GM12873 (cell line): ENCODE data around the gene NHSL2.

Experiments
- TF ChIP-seq, protein P1 (sequence below): IDR thresholded peaks from 2 replicates; pipeline ENCODE4 v1.5.1; 2012; ENCODE audit warnings: low read depth, mild to moderate bottlenecking, moderate library complexity, low read length, control low read depth; ENCODE audit not compliant: insufficient read depth; ENCODE audit errors: missing control alignments

The NHSL2 gene

DNA sequence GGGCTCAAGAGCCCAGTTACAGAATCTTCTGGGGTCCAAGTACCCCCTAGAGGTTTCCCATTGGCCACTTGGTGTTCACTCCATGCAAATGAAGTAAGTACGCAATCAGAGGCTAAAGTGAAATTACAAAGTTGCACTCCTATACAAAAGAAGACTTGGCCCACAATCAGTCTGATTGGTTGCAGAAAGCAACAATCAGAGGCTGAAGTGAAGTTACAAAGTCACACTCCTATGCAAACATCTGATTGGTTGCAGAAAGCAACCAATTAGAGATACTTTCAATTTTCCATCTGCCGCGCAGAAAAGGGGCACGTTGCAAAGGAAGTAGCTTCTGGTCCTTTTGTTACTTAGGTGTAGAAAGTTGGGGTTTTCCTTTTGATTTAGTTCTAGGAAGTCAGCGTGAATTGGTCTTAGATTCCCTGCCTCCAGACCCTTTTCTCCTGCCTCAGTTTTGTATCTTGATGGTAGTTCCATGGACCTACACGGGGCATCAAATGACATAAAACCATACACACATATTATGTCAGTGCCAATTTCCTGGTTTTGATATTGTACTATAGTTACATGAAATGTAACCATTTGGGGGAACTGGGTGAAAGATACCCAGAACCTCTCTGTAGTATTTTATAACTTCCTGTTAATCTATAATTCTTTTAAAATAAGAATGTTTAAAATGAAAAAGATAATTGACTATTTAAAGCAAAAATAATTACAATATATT, 258.5 kb downstream of the NHSL2 start:
- TF ChIP-seq, protein P1, sequence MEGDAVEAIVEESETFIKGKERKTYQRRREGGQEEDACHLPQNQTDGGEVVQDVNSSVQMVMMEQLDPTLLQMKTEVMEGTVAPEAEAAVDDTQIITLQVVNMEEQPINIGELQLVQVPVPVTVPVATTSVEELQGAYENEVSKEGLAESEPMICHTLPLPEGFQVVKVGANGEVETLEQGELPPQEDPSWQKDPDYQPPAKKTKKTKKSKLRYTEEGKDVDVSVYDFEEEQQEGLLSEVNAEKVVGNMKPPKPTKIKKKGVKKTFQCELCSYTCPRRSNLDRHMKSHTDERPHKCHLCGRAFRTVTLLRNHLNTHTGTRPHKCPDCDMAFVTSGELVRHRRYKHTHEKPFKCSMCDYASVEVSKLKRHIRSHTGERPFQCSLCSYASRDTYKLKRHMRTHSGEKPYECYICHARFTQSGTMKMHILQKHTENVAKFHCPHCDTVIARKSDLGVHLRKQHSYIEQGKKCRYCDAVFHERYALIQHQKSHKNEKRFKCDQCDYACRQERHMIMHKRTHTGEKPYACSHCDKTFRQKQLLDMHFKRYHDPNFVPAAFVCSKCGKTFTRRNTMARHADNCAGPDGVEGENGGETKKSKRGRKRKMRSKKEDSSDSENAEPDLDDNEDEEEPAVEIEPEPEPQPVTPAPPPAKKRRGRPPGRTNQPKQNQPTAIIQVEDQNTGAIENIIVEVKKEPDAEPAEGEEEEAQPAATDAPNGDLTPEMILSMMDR = no peak

DNA sequence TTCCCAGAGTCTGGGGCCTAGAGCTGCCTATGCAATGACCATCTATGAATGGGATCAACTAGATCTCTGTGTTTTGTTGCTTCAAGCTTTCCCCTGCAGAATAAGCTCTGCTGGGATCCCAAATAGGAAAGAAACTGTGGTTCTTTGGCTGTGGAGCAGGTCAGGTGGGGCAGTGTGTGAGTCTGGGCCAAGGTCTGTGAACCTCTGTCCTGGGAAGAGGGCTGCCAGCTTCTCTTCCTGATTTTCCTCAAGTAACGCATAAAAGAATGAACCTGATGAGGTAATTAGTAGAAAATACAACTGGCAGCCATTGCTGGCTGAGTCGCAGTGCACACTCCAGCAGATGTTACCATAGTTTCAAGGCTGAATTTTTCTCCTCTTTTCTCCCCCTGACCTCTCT, 266.3 kb downstream of the NHSL2 start:
- TF ChIP-seq, protein P1 = no peak

DNA sequence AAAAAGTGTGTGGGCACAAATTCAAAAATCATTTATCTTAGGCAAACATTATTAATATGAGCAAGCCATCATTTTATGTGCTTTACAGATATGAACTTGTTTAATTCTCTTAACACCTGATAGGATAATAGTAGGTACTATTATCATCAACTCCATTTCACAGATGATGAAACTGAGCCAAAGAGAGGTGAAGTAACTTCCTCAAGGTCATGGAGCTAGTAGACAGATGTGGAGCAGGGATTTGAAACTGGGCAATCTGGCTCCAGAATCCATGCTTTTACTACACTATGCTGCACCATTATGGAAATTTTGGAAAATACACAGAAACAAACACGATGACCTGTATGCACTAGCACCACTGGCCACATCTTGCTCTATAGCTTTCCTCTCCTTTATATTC, 269.9 kb downstream of the NHSL2 start:
- TF ChIP-seq, protein P1 = no peak

DNA sequence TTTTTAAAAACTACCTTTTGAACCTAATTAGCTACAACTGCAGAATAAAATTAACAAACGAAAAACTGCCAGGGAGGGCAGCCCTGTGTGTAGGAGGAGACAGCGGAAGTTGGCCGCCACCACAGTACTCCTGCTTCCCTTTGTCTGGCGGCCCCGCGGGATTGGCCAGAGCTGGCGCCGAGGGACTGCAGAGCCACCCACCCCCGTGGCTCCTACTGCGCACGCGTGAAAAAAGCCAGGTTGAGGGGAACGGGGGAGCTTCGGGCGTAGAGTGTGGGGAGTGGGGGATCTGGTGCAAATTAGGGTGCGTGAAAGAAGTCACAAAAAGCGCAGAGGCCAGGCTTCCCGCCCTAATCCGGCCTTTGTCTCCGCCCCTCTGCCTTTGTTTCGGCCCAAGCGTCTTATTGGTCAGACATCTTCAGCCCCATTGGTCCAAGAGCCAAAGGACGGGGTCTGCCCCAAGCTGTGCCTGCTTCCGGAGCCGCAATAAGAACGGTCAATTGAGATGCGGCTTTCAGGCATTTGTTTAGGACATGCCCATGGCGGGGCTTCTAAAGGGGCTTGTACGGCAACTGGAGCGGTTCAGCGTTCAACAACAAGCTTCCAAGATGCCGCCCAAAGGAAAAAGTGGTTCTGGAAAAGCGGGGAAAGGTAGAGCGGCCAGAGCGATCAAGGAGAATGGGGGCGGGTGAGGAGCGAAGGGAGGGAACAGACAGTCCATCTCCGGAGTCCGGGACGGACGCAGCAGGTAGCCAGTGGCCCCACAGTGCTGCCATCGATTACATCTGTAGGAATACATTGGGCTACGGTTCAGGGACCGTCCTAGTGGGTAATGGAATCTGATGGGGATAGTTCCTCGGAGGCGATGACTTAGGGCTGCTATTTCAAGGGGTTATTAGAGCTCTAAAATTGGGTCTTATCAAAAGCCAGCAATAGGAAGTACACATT, 270.8 kb downstream of the NHSL2 start, which contains the start of gene PIN4:
PIN4 (plus strand) TSS at position 580 of the 948 bp plus-strand sequence; CDS start at position 609, 29 bp downstream.
- TF ChIP-seq, protein P1 = no peak

DNA sequence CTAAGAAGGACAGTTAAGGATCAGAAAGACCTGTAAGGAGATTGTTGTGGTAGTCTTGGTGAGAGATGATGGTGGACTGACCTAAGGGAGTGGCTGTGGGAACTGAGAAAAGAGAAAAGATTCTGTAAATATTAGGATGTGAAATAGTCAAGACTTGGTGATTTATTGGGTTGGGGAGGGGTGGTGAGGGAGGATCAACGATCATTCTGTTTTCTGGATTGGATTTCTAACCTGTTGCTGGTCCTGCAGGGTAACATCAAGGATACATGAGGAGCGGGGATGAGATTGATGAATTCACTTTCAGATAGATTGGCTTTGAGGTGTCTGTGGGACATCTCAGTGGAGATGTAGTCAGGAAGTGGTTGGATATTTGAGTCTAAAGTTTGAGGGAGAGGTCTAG, 272.3 kb downstream of the NHSL2 start:
- TF ChIP-seq, protein P1 = no peak

DNA sequence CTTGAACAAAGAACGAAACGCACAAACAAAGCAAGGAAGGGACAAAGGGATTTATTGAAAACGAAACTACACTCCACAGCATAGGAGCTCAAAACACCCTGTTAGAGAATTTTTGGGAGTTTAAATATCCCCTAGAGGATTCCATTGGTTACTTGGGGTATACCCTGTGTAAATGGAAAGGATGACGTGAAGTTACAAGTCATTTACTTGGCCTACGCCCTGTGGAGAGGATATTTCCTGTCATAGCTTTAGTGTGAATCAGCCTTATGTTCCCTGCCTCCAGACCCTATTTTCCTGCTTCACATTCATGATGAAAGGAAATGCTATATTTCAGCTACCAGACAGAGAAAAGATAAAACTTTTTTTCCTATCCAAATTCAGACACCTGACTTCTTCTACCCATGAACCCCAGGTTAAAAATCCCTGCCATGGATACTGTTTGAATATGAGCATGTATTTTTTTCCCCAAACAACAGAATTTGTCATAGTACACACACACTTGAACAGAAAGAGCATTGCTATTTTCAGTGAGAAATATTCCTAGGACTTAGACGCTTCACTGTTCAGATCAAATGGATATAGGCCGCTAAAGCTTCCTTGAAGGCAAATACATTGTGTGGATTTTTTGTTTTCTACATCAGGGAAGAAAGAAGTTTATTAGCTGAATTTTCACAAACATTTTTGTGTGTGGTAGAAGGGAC, 291.3 kb downstream of the NHSL2 start:
- TF ChIP-seq, protein P1 = no peak
